ENCODE data around the gene SLC25A44.

GRCh38 chr1:156246241-156246780 lies 52.4 kb downstream of the SLC25A44 start:
- TF ChIP-seq, protein P1, sequence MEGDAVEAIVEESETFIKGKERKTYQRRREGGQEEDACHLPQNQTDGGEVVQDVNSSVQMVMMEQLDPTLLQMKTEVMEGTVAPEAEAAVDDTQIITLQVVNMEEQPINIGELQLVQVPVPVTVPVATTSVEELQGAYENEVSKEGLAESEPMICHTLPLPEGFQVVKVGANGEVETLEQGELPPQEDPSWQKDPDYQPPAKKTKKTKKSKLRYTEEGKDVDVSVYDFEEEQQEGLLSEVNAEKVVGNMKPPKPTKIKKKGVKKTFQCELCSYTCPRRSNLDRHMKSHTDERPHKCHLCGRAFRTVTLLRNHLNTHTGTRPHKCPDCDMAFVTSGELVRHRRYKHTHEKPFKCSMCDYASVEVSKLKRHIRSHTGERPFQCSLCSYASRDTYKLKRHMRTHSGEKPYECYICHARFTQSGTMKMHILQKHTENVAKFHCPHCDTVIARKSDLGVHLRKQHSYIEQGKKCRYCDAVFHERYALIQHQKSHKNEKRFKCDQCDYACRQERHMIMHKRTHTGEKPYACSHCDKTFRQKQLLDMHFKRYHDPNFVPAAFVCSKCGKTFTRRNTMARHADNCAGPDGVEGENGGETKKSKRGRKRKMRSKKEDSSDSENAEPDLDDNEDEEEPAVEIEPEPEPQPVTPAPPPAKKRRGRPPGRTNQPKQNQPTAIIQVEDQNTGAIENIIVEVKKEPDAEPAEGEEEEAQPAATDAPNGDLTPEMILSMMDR (IDR thresholded peaks at IDR 0.05), result no peak
- TF ChIP-seq SIN3A (IDR thresholded peaks at IDR 0.05; ENCODE audit: borderline replicate concordance, insufficient read depth, low read depth, low read length), result no peak
- no peak for TF ChIP-seq REST (IDR thresholded peaks at IDR 0.05; ENCODE audit: insufficient read depth in 1 of 2, low read depth in 2 of 2, low read length in 1 of 2)
- no peak for TF ChIP-seq POLR2AphosphoS5 (IDR thresholded peaks at IDR 0.05; ENCODE audit: low read depth, low read length)
- TF ChIP-seq TCF7L2 (IDR thresholded peaks at IDR 0.05; ENCODE audit: low read depth, low read length), result no peak
